T follicular helper cell (primary cell): ENCODE data around the gene CYP4F11.
"Not testable (repeated sequence)": the region's sequence is repeated elsewhere in the genome, so short reads cannot be mapped to it uniquely, and the experiment has no call there.

Experiments used
- DNase-seq: peaks from one replicate; pipeline ENCODE4 v3.0.0-alpha.2; 2020; ENCODE audit warnings: low read depth
- total RNA-seq, 2 experiments: gene quantifications; one replicate each; lab custom pipeline; 2026; lab: John Stamatoyannopoulos, UW

Gene CYP4F11
- total RNA-seq, result 0 reads per million in 2 experiments

GRCh38 chr19:15934332-15935078, at the start of gene CYP4F11:
CYP4F11 (minus strand) TSS chr19:15934529; CDS start chr19:15934408, 121 bp downstream.
- DNase-seq, result no peak

GRCh38 chr19:15979293-15979692, 45.0 kb upstream of the CYP4F11 start:
- no peak for DNase-seq

GRCh38 chr19:15977690-15978089, 43.4 kb upstream of the CYP4F11 start:
- DNase-seq, result no peak

DNA sequence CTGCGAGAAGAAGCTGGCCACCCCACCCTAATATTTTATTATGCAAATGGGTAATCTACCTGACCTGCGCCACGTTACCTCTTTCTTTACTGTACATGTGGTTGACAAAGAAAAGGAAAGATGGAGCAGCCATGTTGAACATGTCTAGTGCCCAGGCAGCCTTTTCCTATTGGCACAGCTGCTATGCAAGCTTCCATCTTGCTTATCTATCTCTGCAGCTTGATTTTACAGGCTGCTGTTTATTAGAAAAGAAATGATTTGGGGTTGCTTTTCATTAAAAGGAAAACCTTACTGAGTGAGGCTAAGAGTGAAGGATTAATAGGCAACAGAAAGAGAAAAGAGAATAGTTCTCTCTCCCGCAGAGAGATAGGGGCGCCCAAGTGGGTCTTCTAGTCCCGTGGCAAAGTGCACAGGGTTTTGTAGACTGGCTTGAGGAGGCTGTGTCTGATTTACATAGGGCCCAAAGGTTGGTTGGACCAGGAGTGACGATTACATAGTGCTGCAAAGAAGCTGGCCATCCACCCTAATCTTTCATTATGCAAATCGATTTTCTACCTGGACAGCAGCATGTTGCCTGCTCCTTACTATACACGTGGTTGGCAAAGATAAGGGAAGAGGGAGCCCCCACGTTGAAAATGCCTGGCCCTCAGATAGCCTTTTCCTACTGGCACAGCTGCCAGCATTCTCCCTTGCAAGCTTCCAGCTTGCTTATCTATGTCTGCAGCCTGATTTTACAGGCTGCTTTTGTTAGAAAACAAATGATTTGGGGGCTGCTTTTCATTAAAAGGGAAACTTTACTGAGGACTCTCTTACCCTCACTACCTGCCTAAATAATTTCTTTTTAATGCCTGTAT, 42.7 kb upstream of the CYP4F11 start:
- DNase-seq, result no peak

DNA sequence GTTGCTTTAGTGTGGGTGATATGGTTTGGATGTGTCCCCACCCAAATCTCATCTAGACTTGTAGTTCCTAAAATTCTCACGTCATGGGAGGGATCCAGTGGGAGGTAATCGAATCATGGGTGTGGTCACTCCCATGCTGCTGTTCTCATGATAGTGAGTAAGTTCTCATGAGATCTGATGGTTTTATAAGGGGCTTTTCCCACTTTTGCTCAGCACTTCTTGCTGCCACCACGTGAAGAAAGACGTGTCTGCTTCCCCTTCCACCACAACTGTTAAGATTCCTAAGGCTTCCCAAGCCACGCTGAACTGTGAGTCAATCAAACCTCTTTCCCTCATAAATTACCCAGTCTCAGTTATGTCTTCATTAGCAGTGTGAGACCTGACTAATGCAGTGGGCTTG, 40.5 kb upstream of the CYP4F11 start:
- no peak for DNase-seq

- DNase-seq, result not testable (repeated sequence)
These were observed 37.7 kb upstream of the CYP4F11 start for GRCh38 chr19:15972043-15972442.

DNA sequence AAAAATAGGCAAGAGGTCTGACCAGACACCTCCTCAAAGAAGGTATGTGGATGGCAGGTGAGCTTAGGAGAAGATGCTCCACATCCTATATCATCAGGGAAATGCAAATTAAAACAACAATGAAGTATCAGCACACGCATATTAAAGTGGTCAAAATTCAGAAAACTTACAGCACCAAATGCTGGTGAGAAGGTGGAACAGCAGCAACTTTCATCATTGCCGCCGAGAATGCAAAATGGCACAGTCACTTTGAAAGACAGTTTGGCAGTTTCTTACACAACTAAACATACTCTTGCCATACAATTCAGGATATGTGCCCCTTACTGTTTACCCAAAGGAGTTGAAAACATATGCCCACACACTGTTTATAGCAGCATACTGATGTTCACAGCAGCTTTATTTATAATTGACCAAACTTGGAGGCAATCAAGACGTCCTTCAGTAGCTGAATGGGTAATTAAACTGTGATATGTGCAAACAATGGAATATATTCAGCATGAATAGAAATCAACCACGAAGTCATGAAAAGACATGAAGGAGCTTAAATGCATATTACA, 37.0 kb upstream of the CYP4F11 start:
- no peak for DNase-seq

- no peak for DNase-seq
These were observed 29.9 kb upstream of the CYP4F11 start for GRCh38 chr19:15964231-15964630.

GRCh38 chr19:15962319-15962718, 28.0 kb upstream of the CYP4F11 start:
- DNase-seq, result no peak

DNA sequence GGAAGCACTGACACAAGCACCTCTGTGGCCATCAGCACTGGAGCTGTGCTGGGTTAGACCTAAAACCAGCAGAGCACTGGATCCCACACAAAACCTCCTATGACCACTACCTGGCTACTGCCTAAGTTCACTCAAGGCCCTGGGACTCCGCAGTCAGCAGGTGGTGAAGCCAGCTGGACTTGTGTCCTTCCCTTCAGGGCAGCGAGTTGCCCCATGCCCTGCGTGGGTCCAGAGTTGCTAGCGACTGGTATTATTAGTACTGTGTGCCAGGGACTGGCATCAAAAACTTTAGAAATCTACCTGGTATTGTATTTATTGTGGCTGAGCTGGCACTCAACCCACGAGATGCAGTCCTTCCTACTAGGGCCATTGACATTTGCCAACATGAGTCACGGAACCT, 20.5 kb upstream of the CYP4F11 start:
- DNase-seq, result no peak

GRCh38 chr19:15948223-15949058, 14.1 kb upstream of the CYP4F11 start, which contains the start of gene OR10H4:
OR10H4 (plus strand) TSS chr19:15949008; CDS start chr19:15949008, 0 bp downstream.
- DNase-seq, result no peak

- no peak for DNase-seq
These were observed 11.0 kb upstream of the CYP4F11 start for GRCh38 chr19:15945301-15945700.

GRCh38 chr19:15944401-15944800, 10.1 kb upstream of the CYP4F11 start:
- no peak for DNase-seq

- no peak for DNase-seq
These were observed 3.4 kb upstream of the CYP4F11 start for GRCh38 chr19:15937771-15938170.

- no peak for DNase-seq
These were observed 2.6 kb upstream of the CYP4F11 start for GRCh38 chr19:15936950-15937349.

GRCh38 chr19:15936173-15936572, 1.8 kb upstream of the CYP4F11 start:
- no peak for DNase-seq

- no peak for DNase-seq
These were observed 906 bp upstream of the CYP4F11 start for GRCh38 chr19:15935167-15935702.

- DNase-seq, result not testable (repeated sequence)
These were observed 483 bp downstream of the CYP4F11 start for GRCh38 chr19:15933761-15934331.

- no peak for DNase-seq
These were observed 6.0 kb downstream of the CYP4F11 start for GRCh38 chr19:15928321-15928720.

GRCh38 chr19:15926484-15926883, 7.8 kb downstream of the CYP4F11 start:
- no peak for DNase-seq

GRCh38 chr19:15923702-15924101, 10.6 kb downstream of the CYP4F11 start:
- no peak for DNase-seq
